IMR-90 (cell line): ENCODE results near the gene CIB1. TPM values are rescaled to one million over a fixed set of nuclear protein-coding genes. Genes with fewer than 3 reads are reported as not detected.

Experiments used
- ATAC-seq: fragments of 200-7000 bp; cut with Tn5 transposase; 2 replicates; pipeline ENCODE4 v1.9.1; 2020; ENCODE audit warnings: low read depth, mild to moderate bottlenecking, moderate library complexity
- BruUV-seq: library from RNA; stranded (reverse); fragments of 400-500 nt; replicated peaks from 2 replicates; lab custom pipeline; 2021; lab: Mats Ljungman, UMichigan
- CTCF ChIA-PET: fragments of 300-600 bp; formaldehyde crosslinking; extraction: SDS; loops from one replicate; lab custom pipeline; 2021; ENCODE audit warnings: antibody characterized with exemption; lab: Yijun Ruan, JAX
- POLR2A ChIA-PET: fragments of 300-600 bp; sonication (Branson Sonifier 250); formaldehyde crosslinking; loops from one replicate; lab custom pipeline; 2022; ENCODE audit warnings: antibody characterized with exemption; ENCODE audit not compliant: unreplicated experiment; lab: Charles Lee
- DNase-seq: peaks from one replicate; pipeline ENCODE4 v3.0.0; 2013
- H2AFZ ChIP-seq: replicated peaks from 2 replicates; pipeline ENCODE3; 2013; ENCODE audit warnings: low read length, mild to moderate bottlenecking; ENCODE audit not compliant: poor library complexity
- H2AK5ac ChIP-seq: 2 replicates; pipeline ENCODE4 v1.6.1; 2013; ENCODE audit warnings: low read depth, low read length, inconsistent platforms
- H2AK9ac ChIP-seq: replicated peaks from 2 replicates; pipeline ENCODE3; 2013; ENCODE audit warnings: mild to moderate bottlenecking, low read depth, low read length, moderate library complexity; ENCODE audit not compliant: poor library complexity
- H2BK120ac ChIP-seq: 2 replicates; pipeline ENCODE4 v1.6.1; 2013; ENCODE audit warnings: low read depth, low read length, inconsistent platforms
- H2BK15ac ChIP-seq: 3 replicates; pipeline ENCODE4 v1.6.1; 2013; ENCODE audit warnings: low read depth, low read length, inconsistent platforms
- H2BK20ac ChIP-seq: 2 replicates; pipeline ENCODE4 v1.6.1; 2013; ENCODE audit warnings: low read depth, mild to moderate bottlenecking, inconsistent platforms, low read length, moderate library complexity
- H2BK5ac ChIP-seq: 2 replicates; pipeline ENCODE4 v1.6.1; 2013; ENCODE audit warnings: mild to moderate bottlenecking, low read depth, low read length, inconsistent platforms; ENCODE audit not compliant: poor library complexity, severe bottlenecking
- H3K14ac ChIP-seq: replicated peaks from 2 replicates; pipeline ENCODE4 v1.6.1; 2013; ENCODE audit warnings: low read depth, low read length, inconsistent platforms
- H3K18ac ChIP-seq: 2 replicates; pipeline ENCODE4 v1.6.1; 2013; ENCODE audit warnings: low read depth, low read length, control low read depth
- H3K23ac ChIP-seq: 2 replicates; pipeline ENCODE4 v1.6.1; 2013; ENCODE audit warnings: low read depth, low read length, inconsistent platforms
- H3K27ac ChIP-seq: 2 replicates; pipeline ENCODE4 v1.5.1; 2013; ENCODE audit warnings: mild to moderate bottlenecking, control low read depth, low read length; ENCODE audit not compliant: insufficient read depth
- H3K27me3 ChIP-seq: 2 replicates; pipeline ENCODE4 v1.6.1; 2013; ENCODE audit warnings: low read length; ENCODE audit not compliant: control insufficient read depth, insufficient read depth
- H3K36me3 ChIP-seq: 2 replicates; pipeline ENCODE4 v1.6.1; 2013; ENCODE audit warnings: low read length, mixed read lengths; ENCODE audit not compliant: control insufficient read depth, insufficient read depth
- H3K4ac ChIP-seq: 2 replicates; pipeline ENCODE4 v1.6.1; 2013; ENCODE audit warnings: low read depth, low read length, inconsistent platforms
- H3K4me1 ChIP-seq: 2 replicates; pipeline ENCODE4 v1.6.1; 2013; ENCODE audit warnings: low read length, mixed read lengths; ENCODE audit not compliant: control insufficient read depth, insufficient read depth
- H3K4me2 ChIP-seq: 2 replicates; pipeline ENCODE4 v1.6.1; 2013; ENCODE audit warnings: low read depth, mild to moderate bottlenecking, control low read depth, low read length, moderate library complexity
- H3K4me3 ChIP-seq: 2 replicates; pipeline ENCODE4 v1.5.1; 2013; ENCODE audit warnings: low read depth, mild to moderate bottlenecking, control low read depth, low read length, moderate library complexity; ENCODE audit not compliant: insufficient read depth
- H3K56ac ChIP-seq: 2 replicates; pipeline ENCODE4 v1.6.1; 2013; ENCODE audit warnings: low read length, inconsistent platforms; ENCODE audit not compliant: insufficient read depth; ENCODE audit errors: extremely low read depth
- H3K79me1 ChIP-seq, 2 experiments: 2 replicates each; pipeline ENCODE4 v1.6.1; 2013; ENCODE audit warnings: low read length in 2 of 2, inconsistent platforms in 1 of 2, low read depth in 1 of 2
- H3K9ac ChIP-seq: 2 replicates; pipeline ENCODE4 v1.6.1; 2013; ENCODE audit warnings: low read depth, low read length, control low read depth
- H3K9me1 ChIP-seq: 2 replicates; pipeline ENCODE4 v1.6.1; 2013; ENCODE audit warnings: low read length, inconsistent platforms; ENCODE audit not compliant: insufficient read depth
- H3K9me3 ChIP-seq: 2 replicates; pipeline ENCODE4 v1.6.1; 2013; ENCODE audit warnings: low read length; ENCODE audit not compliant: control insufficient read depth, insufficient read depth
- H4K20me1 ChIP-seq: 2 replicates; pipeline ENCODE4 v1.6.1; 2013; ENCODE audit warnings: low read length, inconsistent platforms; ENCODE audit not compliant: insufficient read depth
- H4K5ac ChIP-seq: 2 replicates; pipeline ENCODE4 v1.6.1; 2013; ENCODE audit warnings: mild to moderate bottlenecking, low read depth, low read length, control low read depth
- H4K8ac ChIP-seq, 2 experiments: 2 replicates each; pipeline ENCODE4 v1.6.1; 2013; ENCODE audit warnings: low read depth in 2 of 2, low read length in 2 of 2, control low read depth in 1 of 2, inconsistent platforms in 1 of 2
- H4K91ac ChIP-seq: 2 replicates; pipeline ENCODE4 v1.6.1; 2013; ENCODE audit warnings: low read depth, low read length, inconsistent platforms; ENCODE audit not compliant: insufficient read depth
- BHLHE40 ChIP-seq: fragments of 150-350 bp; IDR thresholded peaks from 2 replicates; pipeline ENCODE4 v1.6.1; 2016; ENCODE audit warnings: mild to moderate bottlenecking, low read depth, low read length
- CHD1 ChIP-seq: IDR thresholded peaks from 2 replicates; pipeline ENCODE4 v1.6.1; 2012; ENCODE audit warnings: low read depth, low read length, improper control_type of control experiment
- ELK1 ChIP-seq: fragments of 150-350 bp; IDR thresholded peaks from 2 replicates; pipeline ENCODE4 v1.6.1; 2016; ENCODE audit warnings: low read depth, mild to moderate bottlenecking, low read length, moderate library complexity, borderline replicate concordance
- MXI1 ChIP-seq: IDR thresholded peaks from 2 replicates; pipeline ENCODE4 v1.6.1; 2012; ENCODE audit warnings: low read depth, mild to moderate bottlenecking, low read length, moderate library complexity, borderline replicate concordance
- SMC3 ChIP-seq: fragments of 150-350 bp; IDR thresholded peaks from 2 replicates; pipeline ENCODE4 v1.6.1; 2016; ENCODE audit warnings: low read depth, mild to moderate bottlenecking, antibody characterized with exemption, low read length, moderate library complexity
- WGBS, 2 experiments: methylation state at CpG; one replicate each; pipeline versions ENCODE4 v1.1.5 to v1.1.7; 2013; ENCODE audit warnings: missing lambda C conversion rate in 2 of 2; ENCODE audit not compliant: insufficient read length in 1 of 2; ENCODE audit errors: extremely low coverage in 2 of 2; 5-methylcytosine and 5-hydroxymethylcytosine counted together
- dilution Hi-C: fragments of 300-500 bp; cut with HindIII; formaldehyde crosslinking; loops from one replicate; pipeline ENCODE4 v1.14.3; 2018; ENCODE audit warnings: low sequenced_read_pairs; ENCODE audit not compliant: unreplicated experiment
- in situ Hi-C: fragments of 300-500 bp; cut with MboI; formaldehyde crosslinking; loops from 3 replicates; pipeline ENCODE4 v1.14.3; 2019; ENCODE audit warnings: low sequenced_read_pairs, inconsistent platforms, mixed read lengths
- intact Hi-C: fragments of 100-400 bp; cut with micrococcal nuclease; formaldehyde crosslinking; loops from 2 replicates; pipeline ENCODE4 v1.10.0; 2022
- polyA plus RNA-seq, 3 experiments: library from polyadenylated mRNA; depleted of rRNA; stranded (reverse); fragments of >200 nt; gene quantifications; 2 replicates each; pipeline ENCODE4 v1.2.3, GENCODE V29; 2012; ENCODE audit warnings: low replicate concordance in 1 of 3
- total RNA-seq: library from RNA; depleted of rRNA; stranded (reverse); fragments of >200 nt; gene quantifications from 2 replicates; pipeline ENCODE4 v1.2.3, GENCODE V29; 2012

Gene CIB1
- total and polyA plus RNA-seq, 2 of the 4 experiments (the other 2 are of a cell fraction): 31.5 to 94.1 TPM

- no peak for TF ChIP-seq BHLHE40
These were observed 8.1 kb downstream of the CIB1 start (continued) for GRCh38 chr15:90225504-90226234.

GRCh38 chr15:90225047-90225446, 8.7 kb downstream of the CIB1 start:
- Histone ChIP-seq H2BK120ac (no peak overlapping the region), H3K14ac (no peak overlapping the region), H3K18ac (no peak overlapping the region), H3K4me2 (no peak overlapping the region), H3K79me1 (peaks cover 0 to 4% of the 10 kb centered on the region in 2 experiments; a peak in 2 of 4 replicates), H3K4me3 (no peak overlapping the region), H2BK15ac (no peak overlapping the region), H3K9ac (no peak overlapping the region), H2BK20ac (no peak overlapping the region), H4K91ac (no peak overlapping the region), H2BK5ac (no peak overlapping the region), H3K27ac (no peak overlapping the region), H2AFZ (no peak overlapping the region), H3K9me1 (no peaks in the 10 kb centered on the region), H3K4ac (no peak overlapping the region), H3K9me3 (no peaks in the 10 kb centered on the region), H4K5ac (no peak overlapping the region), H2AK9ac (no peak overlapping the region), H2AK5ac (no peak overlapping the region), H4K20me1 (no peaks in the 10 kb centered on the region), H4K8ac (no peak overlapping the region), H3K36me3 (peaks cover 52% of the 10 kb centered on the region), H3K4me1 (peaks cover 3% of the 10 kb centered on the region; the same call in 1 of the 2 replicates), H3K27me3 (no peaks in the 10 kb centered on the region), H3K23ac (no peak overlapping the region), H3K56ac (no peak overlapping the region)
- ATAC-seq (no peak), DNase-seq (no peak)
- WGBS, 2 experiments: 95% methylated on average over 4 of the region's 17 CpGs; no CpG with 5 or more reads in 1 of the 2 experiments
- TF ChIP-seq CHD1 (no peak), MXI1 (no peak), SMC3 (no peak), ELK1 (no peak)
- dilution Hi-C loops: no loop called here
- CTCF ChIA-PET: no interaction called here
- POLR2A ChIA-PET: no interaction called here
- no TSS peak for BruUV-seq
- in situ Hi-C loops: loop anchor here (10.0 kb wide), 1 partner anchor 330 kb away; the partner anchor contains the start of gene AP3S2
- intact Hi-C loops: loop anchor here (10.0 kb wide), 1 partner anchor 140 kb away; no protein-coding TSS in a partner anchor
